ENCODE data around the gene MRO.

MRO gene

GRCh38 chr18:50750546-50750945 is 69.3 kb downstream of the MRO start:
- Histone ChIP-seq H3K4me3 (ENCODE audit: low read length in 2 of 2) (no peak overlapping the region), H3K27me3 (ENCODE audit: control insufficient read depth in 3 of 3, insufficient read depth in 3 of 3, low read depth in 1 of 3, low read length in 3 of 3) (peaks cover 0 to 3% (median 2%) of the 10 kb centered on the region in 3 experiments), H2BK120ac (ENCODE audit: low read depth, low read length) (no peak overlapping the region), H2AK5ac (ENCODE audit: low read depth, low read length) (no peak overlapping the region), H2BK12ac (ENCODE audit: low read length) (no peak overlapping the region), H4K91ac (ENCODE audit: low read depth, low read length, poor library complexity) (no peak overlapping the region), H2AFZ (ENCODE audit: low read length) (no peak overlapping the region), H3K18ac (ENCODE audit: low read length) (peak overlapping the region; percentile 68), H3K4ac (ENCODE audit: low read length) (no peak overlapping the region), H3K4me2 (ENCODE audit: insufficient read depth, low read length, poor library complexity, severe bottlenecking) (no peak overlapping the region), H3K79me1 (ENCODE audit: low read depth, low read length) (no peaks in the 10 kb centered on the region), H2BK15ac (ENCODE audit: low read length) (no peak overlapping the region), H3K36me3 (replicated peaks in 1 of 2; ENCODE audit: control insufficient read depth in 2 of 2, insufficient read depth in 2 of 2, low read length in 2 of 2) (no peaks in the 10 kb centered on the region), H3K9ac (ENCODE audit: low read depth, low read length, poor library complexity) (no peak overlapping the region), H3K14ac (ENCODE audit: low read length) (no peak overlapping the region), H3K9me3 (replicated peaks in 1 of 2; ENCODE audit: control insufficient read depth in 2 of 2, insufficient read depth in 1 of 2, low read depth in 1 of 2, low read length in 2 of 2) (peaks cover 4 to 5% of the 10 kb centered on the region in 2 donors), H3K4me1 (ENCODE audit: control insufficient read depth in 2 of 2, insufficient read depth in 1 of 2, low read depth in 1 of 2, low read length in 2 of 2) (peaks cover 16 to 30% of the 10 kb centered on the region in 2 donors), H2BK5ac (ENCODE audit: low read length) (no peak overlapping the region), H3K23ac (ENCODE audit: low read depth, low read length, poor library complexity) (no peak overlapping the region), H3K27ac (replicated peaks; ENCODE audit: low read length) (no peak overlapping the region), H4K8ac (ENCODE audit: low read depth, low read length) (no peak overlapping the region)
- no CpG with 5 or more reads among the region's 2 CpGs for WGBS, 2 donors (ENCODE audit: extremely low coverage in 2 of 2, insufficient read length in 2 of 2, insufficient replicate concordance in 1 of 2)
- no peak for DNase-seq (ENCODE audit: low spot score)

GRCh38 chr18:50749945-50750344 is 69.9 kb downstream of the MRO start:
- WGBS, 2 donors (ENCODE audit: extremely low coverage in 2 of 2, insufficient read length in 2 of 2, insufficient replicate concordance in 1 of 2), result no CpG with 5 or more reads among the region's 4 CpGs

GRCh38 chr18:50749421-50749820 is 70.4 kb downstream of the MRO start:
- Histone ChIP-seq H2AFZ (ENCODE audit: low read length) (peak overlapping the region; percentile 3), H2BK120ac (ENCODE audit: low read depth, low read length) (no peak overlapping the region), H3K4ac (ENCODE audit: low read length) (no peak overlapping the region), H3K79me1 (ENCODE audit: low read depth, low read length) (no peaks in the 10 kb centered on the region), H3K14ac (ENCODE audit: low read length) (no peak overlapping the region), H2BK5ac (ENCODE audit: low read length) (no peak overlapping the region), H3K23ac (ENCODE audit: low read depth, low read length, poor library complexity) (no peak overlapping the region), H3K9me3 (replicated peaks in 1 of 2; ENCODE audit: control insufficient read depth in 2 of 2, insufficient read depth in 1 of 2, low read depth in 1 of 2, low read length in 2 of 2) (peaks cover 0 to 5% of the 10 kb centered on the region in 2 donors), H2AK5ac (ENCODE audit: low read depth, low read length) (no peak overlapping the region), H4K91ac (ENCODE audit: low read depth, low read length, poor library complexity) (no peak overlapping the region), H3K27me3 (ENCODE audit: control insufficient read depth in 3 of 3, insufficient read depth in 3 of 3, low read depth in 1 of 3, low read length in 3 of 3) (peaks cover 0 to 2% (median 0%) of the 10 kb centered on the region in 3 experiments), H3K4me3 (ENCODE audit: low read length in 2 of 2) (no peak overlapping the region), H3K4me2 (ENCODE audit: insufficient read depth, low read length, poor library complexity, severe bottlenecking) (no peak overlapping the region), H3K4me1 (ENCODE audit: control insufficient read depth in 2 of 2, insufficient read depth in 1 of 2, low read depth in 1 of 2, low read length in 2 of 2) (peaks cover 16 to 30% of the 10 kb centered on the region in 2 donors), H3K9ac (ENCODE audit: low read depth, low read length, poor library complexity) (no peak overlapping the region), H2BK12ac (ENCODE audit: low read length) (no peak overlapping the region), H3K27ac (replicated peaks; ENCODE audit: low read length) (no peak overlapping the region), H3K18ac (ENCODE audit: low read length) (no peak overlapping the region), H4K8ac (ENCODE audit: low read depth, low read length) (no peak overlapping the region), H2BK15ac (ENCODE audit: low read length) (no peak overlapping the region), H3K36me3 (replicated peaks in 1 of 2; ENCODE audit: control insufficient read depth in 2 of 2, insufficient read depth in 2 of 2, low read length in 2 of 2) (no peaks in the 10 kb centered on the region)
- no peak for DNase-seq (ENCODE audit: low spot score)
- no CpG with 5 or more reads among the region's 5 CpGs for WGBS, 2 donors (ENCODE audit: extremely low coverage in 2 of 2, insufficient read length in 2 of 2, insufficient replicate concordance in 1 of 2)

More at GRCh38 chr18:50749945-50750344, 69.9 kb downstream of the MRO start:
- H3K36me3 ChIP-seq (replicated peaks in 1 of 2; ENCODE audit: control insufficient read depth in 2 of 2, insufficient read depth in 2 of 2, low read length in 2 of 2), result no peaks in the 10 kb centered on the region
- H2BK5ac ChIP-seq (ENCODE audit: low read length), result no peak overlapping the region
- DNase-seq (ENCODE audit: low spot score), result no peak
- H3K4me2 ChIP-seq (ENCODE audit: insufficient read depth, low read length, poor library complexity, severe bottlenecking), result no peak overlapping the region
- H3K27ac ChIP-seq (replicated peaks; ENCODE audit: low read length), result no peak overlapping the region
- H3K18ac ChIP-seq (ENCODE audit: low read length), result no peak overlapping the region
- H3K4me1 ChIP-seq (ENCODE audit: control insufficient read depth in 2 of 2, insufficient read depth in 1 of 2, low read depth in 1 of 2, low read length in 2 of 2), result peaks cover 16 to 30% of the 10 kb centered on the region in 2 donors
- H3K27me3 ChIP-seq (ENCODE audit: control insufficient read depth in 3 of 3, insufficient read depth in 3 of 3, low read depth in 1 of 3, low read length in 3 of 3), result peaks cover 0 to 2% (median 2%) of the 10 kb centered on the region in 3 experiments
- H2AK5ac ChIP-seq (ENCODE audit: low read depth, low read length), result no peak overlapping the region
- H4K91ac ChIP-seq (ENCODE audit: low read depth, low read length, poor library complexity), result no peak overlapping the region
- H2BK15ac ChIP-seq (ENCODE audit: low read length), result no peak overlapping the region
- H4K8ac ChIP-seq (ENCODE audit: low read depth, low read length), result no peak overlapping the region
- peaks cover 3 to 5% of the 10 kb centered on the region in 2 donors for H3K9me3 ChIP-seq (replicated peaks in 1 of 2; ENCODE audit: control insufficient read depth in 2 of 2, insufficient read depth in 1 of 2, low read depth in 1 of 2, low read length in 2 of 2)
- no peaks in the 10 kb centered on the region for H3K79me1 ChIP-seq (ENCODE audit: low read depth, low read length)
- peak overlapping the region; percentile 3 for H2AFZ ChIP-seq (ENCODE audit: low read length)
- no peak overlapping the region for H3K4ac ChIP-seq (ENCODE audit: low read length)
- no peak overlapping the region for H2BK12ac ChIP-seq (ENCODE audit: low read length)
- H2BK120ac ChIP-seq (ENCODE audit: low read depth, low read length), result no peak overlapping the region
- H3K9ac ChIP-seq (ENCODE audit: low read depth, low read length, poor library complexity), result no peak overlapping the region
- no peak overlapping the region for H3K14ac ChIP-seq (ENCODE audit: low read length)
- H3K4me3 ChIP-seq (ENCODE audit: low read length in 2 of 2), result no peak overlapping the region
- no peak overlapping the region for H3K23ac ChIP-seq (ENCODE audit: low read depth, low read length, poor library complexity)

- Histone ChIP-seq H2BK5ac (ENCODE audit: low read length) (no peak overlapping the region), H4K91ac (ENCODE audit: low read depth, low read length, poor library complexity) (no peak overlapping the region), H3K9ac (ENCODE audit: low read depth, low read length, poor library complexity) (no peak overlapping the region), H3K27ac (replicated peaks; ENCODE audit: low read length) (peak overlapping the region; percentile 64), H3K4me1 (ENCODE audit: control insufficient read depth in 2 of 2, insufficient read depth in 1 of 2, low read depth in 1 of 2, low read length in 2 of 2) (peaks cover 16 to 30% of the 10 kb centered on the region in 2 donors), H3K9me3 (replicated peaks in 1 of 2; ENCODE audit: control insufficient read depth in 2 of 2, insufficient read depth in 1 of 2, low read depth in 1 of 2, low read length in 2 of 2) (peaks cover 0 to 5% of the 10 kb centered on the region in 2 donors), H2BK15ac (ENCODE audit: low read length) (no peak overlapping the region), H3K4me3 (ENCODE audit: low read length in 2 of 2) (peak overlapping the region in 1 of 2 donors; percentile 5), H3K23ac (ENCODE audit: low read depth, low read length, poor library complexity) (no peak overlapping the region), H3K18ac (ENCODE audit: low read length) (peak overlapping the region; percentile 90), H2AK5ac (ENCODE audit: low read depth, low read length) (no peak overlapping the region), H3K4me2 (ENCODE audit: insufficient read depth, low read length, poor library complexity, severe bottlenecking) (peak overlapping the region; percentile 28), H2BK12ac (ENCODE audit: low read length) (no peak overlapping the region), H4K8ac (ENCODE audit: low read depth, low read length) (no peak overlapping the region), H3K36me3 (replicated peaks in 1 of 2; ENCODE audit: control insufficient read depth in 2 of 2, insufficient read depth in 2 of 2, low read length in 2 of 2) (no peaks in the 10 kb centered on the region), H2AFZ (ENCODE audit: low read length) (peak overlapping the region; percentile 82), H3K79me1 (ENCODE audit: low read depth, low read length) (no peaks in the 10 kb centered on the region), H3K27me3 (ENCODE audit: control insufficient read depth in 3 of 3, insufficient read depth in 3 of 3, low read depth in 1 of 3, low read length in 3 of 3) (peaks cover 0 to 2% (median 0%) of the 10 kb centered on the region in 3 experiments), H3K14ac (ENCODE audit: low read length) (no peak overlapping the region), H3K4ac (ENCODE audit: low read length) (no peak overlapping the region), H2BK120ac (ENCODE audit: low read depth, low read length) (no peak overlapping the region)
- peak; percentile 56 for DNase-seq (ENCODE audit: low spot score)
- whole genome bisulfite sequencing, 2 donors (ENCODE audit: extremely low coverage in 2 of 2, insufficient read length in 2 of 2, insufficient replicate concordance in 1 of 2), result no CpG with 5 or more reads among the region's 9 CpGs
These were observed 71.3 kb downstream of the MRO start for GRCh38 chr18:50748243-50749229.
